Peyer's patch (tissue), 4 donors: ENCODE data around the gene PRRX2.

Experiments
- POLR2A ChIP-seq, 2 donors: fragments of 450-650 bp; IDR thresholded peaks; one replicate each; pipeline ENCODE4 v1.5.1; 2017; ENCODE audit warnings: antibody characterized with exemption in 2 of 2, mild to moderate bottlenecking in 2 of 2, moderate library complexity in 2 of 2
- TF ChIP-seq, protein P1 (sequence below), 6 experiments: fragments of 450-650 bp in 4 of 6; fragments of 200-600 bp in 2 of 6; sonication (generic) in 1 of 6; IDR thresholded peaks; one replicate each; pipeline ENCODE4 v1.5.1; 2017 to 2019; ENCODE audit warnings: antibody characterized with exemption in 6 of 6, mild to moderate bottlenecking in 3 of 6, moderate library complexity in 1 of 6

DNA sequence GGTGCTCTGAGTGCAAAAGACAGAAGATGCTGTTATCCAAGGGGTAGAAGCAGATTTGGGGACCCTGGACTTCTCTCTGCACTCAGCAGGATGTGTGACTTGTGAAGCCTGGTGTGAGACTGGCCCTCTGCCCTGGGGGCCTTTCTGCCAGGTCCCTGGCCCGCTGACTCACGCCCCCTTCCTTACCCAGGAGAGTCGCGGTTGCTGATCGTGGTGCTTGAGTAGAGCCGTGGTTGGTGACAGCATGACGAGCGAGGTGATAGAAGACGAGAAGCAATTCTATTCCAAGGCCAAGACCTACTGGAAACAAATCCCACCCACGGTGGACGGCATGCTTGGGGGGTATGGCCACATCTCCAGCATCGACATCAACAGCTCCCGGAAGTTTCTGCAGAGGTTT, 33.0 kb upstream of the PRRX2 start:
- TF ChIP-seq POLR2A (IDR thresholded peaks at IDR 0.05): no peak
- TF ChIP-seq, protein P1, sequence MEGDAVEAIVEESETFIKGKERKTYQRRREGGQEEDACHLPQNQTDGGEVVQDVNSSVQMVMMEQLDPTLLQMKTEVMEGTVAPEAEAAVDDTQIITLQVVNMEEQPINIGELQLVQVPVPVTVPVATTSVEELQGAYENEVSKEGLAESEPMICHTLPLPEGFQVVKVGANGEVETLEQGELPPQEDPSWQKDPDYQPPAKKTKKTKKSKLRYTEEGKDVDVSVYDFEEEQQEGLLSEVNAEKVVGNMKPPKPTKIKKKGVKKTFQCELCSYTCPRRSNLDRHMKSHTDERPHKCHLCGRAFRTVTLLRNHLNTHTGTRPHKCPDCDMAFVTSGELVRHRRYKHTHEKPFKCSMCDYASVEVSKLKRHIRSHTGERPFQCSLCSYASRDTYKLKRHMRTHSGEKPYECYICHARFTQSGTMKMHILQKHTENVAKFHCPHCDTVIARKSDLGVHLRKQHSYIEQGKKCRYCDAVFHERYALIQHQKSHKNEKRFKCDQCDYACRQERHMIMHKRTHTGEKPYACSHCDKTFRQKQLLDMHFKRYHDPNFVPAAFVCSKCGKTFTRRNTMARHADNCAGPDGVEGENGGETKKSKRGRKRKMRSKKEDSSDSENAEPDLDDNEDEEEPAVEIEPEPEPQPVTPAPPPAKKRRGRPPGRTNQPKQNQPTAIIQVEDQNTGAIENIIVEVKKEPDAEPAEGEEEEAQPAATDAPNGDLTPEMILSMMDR (IDR thresholded peaks at IDR 0.05): no peak
